ENCODE measurements around the gene EAF1.
"Not testable (repeated sequence)": the region's sequence is repeated elsewhere in the genome, so short reads cannot be mapped to it uniquely, and the experiment has no call there.

Gene EAF1

GRCh38 chr3:15475161-15475560, 47.8 kb downstream of the EAF1 start:
- no peak overlapping the region for H3K4me3 Mint-ChIP-seq
- no peaks in the 10 kb centered on the region for H3K27me3 Mint-ChIP-seq
- no peaks in the 10 kb centered on the region for H3K4me1 Mint-ChIP-seq (ENCODE audit: low read depth)
- no peak overlapping the region for H3K27ac Mint-ChIP-seq
- no peaks in the 10 kb centered on the region for H3K36me3 Mint-ChIP-seq (ENCODE audit: low read depth)
- no peaks in the 10 kb centered on the region for H3K9me3 Mint-ChIP-seq

GRCh38 chr3:15476378-15476777, 49.0 kb downstream of the EAF1 start:
- Mint-ChIP-seq H3K27ac (no peak overlapping the region), H3K4me3 (no peak overlapping the region), H3K36me3 (ENCODE audit: low read depth) (no peaks in the 10 kb centered on the region), H3K4me1 (ENCODE audit: low read depth) (no peaks in the 10 kb centered on the region), H3K9me3 (no peaks in the 10 kb centered on the region), H3K27me3 (no peaks in the 10 kb centered on the region)

- no peak overlapping the region for H3K4me3 Mint-ChIP-seq
- no peak overlapping the region for H3K27ac Mint-ChIP-seq
- H3K36me3 Mint-ChIP-seq (ENCODE audit: low read depth): no peaks in the 10 kb centered on the region
Measured at GRCh38 chr3:15477951-15478639, 50.7 kb downstream of the EAF1 start.

GRCh38 chr3:15478640-15478979, 51.2 kb downstream of the EAF1 start:
- Mint-ChIP-seq H3K27ac (no peak overlapping the region), H3K4me1 (ENCODE audit: low read depth) (no peaks in the 10 kb centered on the region), H3K4me3 (no peak overlapping the region), H3K9me3 (no peaks in the 10 kb centered on the region), H3K36me3 (ENCODE audit: low read depth) (no peaks in the 10 kb centered on the region), H3K27me3 (no peaks in the 10 kb centered on the region)

More at GRCh38 chr3:15477951-15478639, 50.7 kb downstream of the EAF1 start:
- Mint-ChIP-seq H3K9me3 (no peaks in the 10 kb centered on the region), H3K4me1 (ENCODE audit: low read depth) (no peaks in the 10 kb centered on the region), H3K27me3 (no peaks in the 10 kb centered on the region)

- Mint-ChIP-seq H3K36me3 (ENCODE audit: low read depth) (no peaks in the 10 kb centered on the region), H3K27me3 (no peaks in the 10 kb centered on the region), H3K4me3 (no peak overlapping the region), H3K27ac (no peak overlapping the region), H3K4me1 (ENCODE audit: low read depth) (no peaks in the 10 kb centered on the region), H3K9me3 (peaks cover 3% of the 10 kb centered on the region)
Measured at GRCh38 chr3:15479400-15480224, 52.2 kb downstream of the EAF1 start.

GRCh38 chr3:15484551-15484950, 57.2 kb downstream of the EAF1 start:
- H3K36me3 Mint-ChIP-seq (ENCODE audit: low read depth); H3K27me3 Mint-ChIP-seq; H3K4me3 Mint-ChIP-seq; H3K27ac Mint-ChIP-seq; H3K4me1 Mint-ChIP-seq (ENCODE audit: low read depth); H3K9me3 Mint-ChIP-seq: not testable (repeated sequence)

- H3K36me3 Mint-ChIP-seq (ENCODE audit: low read depth): peaks cover 5% of the 10 kb centered on the region
- H3K4me1 Mint-ChIP-seq (ENCODE audit: low read depth): peaks cover 5% of the 10 kb centered on the region
- H3K4me3 Mint-ChIP-seq: no peak overlapping the region
- H3K27me3 Mint-ChIP-seq: no peaks in the 10 kb centered on the region
- no peak overlapping the region for H3K27ac Mint-ChIP-seq
- H3K9me3 Mint-ChIP-seq: peaks cover 4% of the 10 kb centered on the region
Measured at GRCh38 chr3:15486020-15486419, 58.6 kb downstream of the EAF1 start.

- Mint-ChIP-seq H3K4me1 (ENCODE audit: low read depth) (peaks cover 5% of the 10 kb centered on the region), H3K4me3 (no peak overlapping the region), H3K9me3 (peaks cover 4% of the 10 kb centered on the region), H3K27ac (no peak overlapping the region), H3K36me3 (ENCODE audit: low read depth) (peaks cover 5% of the 10 kb centered on the region), H3K27me3 (no peaks in the 10 kb centered on the region)
Measured at GRCh38 chr3:15486979-15487378, 59.6 kb downstream of the EAF1 start.

- no peak overlapping the region for H3K27ac Mint-ChIP-seq
- no peak overlapping the region for H3K4me3 Mint-ChIP-seq
- H3K4me1 Mint-ChIP-seq (ENCODE audit: low read depth): peaks cover 5% of the 10 kb centered on the region
- H3K27me3 Mint-ChIP-seq: no peaks in the 10 kb centered on the region
- H3K36me3 Mint-ChIP-seq (ENCODE audit: low read depth): peaks cover 5% of the 10 kb centered on the region
- peaks cover 4% of the 10 kb centered on the region for H3K9me3 Mint-ChIP-seq
Measured at GRCh38 chr3:15488002-15488401, 60.6 kb downstream of the EAF1 start.

GRCh38 chr3:15490158-15490557, 62.8 kb downstream of the EAF1 start:
- Mint-ChIP-seq H3K4me1 (ENCODE audit: low read depth) (peaks cover 8% of the 10 kb centered on the region), H3K27me3 (no peaks in the 10 kb centered on the region), H3K27ac (no peak overlapping the region), H3K36me3 (ENCODE audit: low read depth) (peaks cover 5% of the 10 kb centered on the region), H3K4me3 (no peak overlapping the region), H3K9me3 (no peaks in the 10 kb centered on the region)

GRCh38 chr3:15491143-15491542, 63.7 kb downstream of the EAF1 start:
- H3K4me3 Mint-ChIP-seq: no peak overlapping the region
- peaks cover 10% of the 10 kb centered on the region for H3K4me1 Mint-ChIP-seq (ENCODE audit: low read depth)
- no peaks in the 10 kb centered on the region for H3K9me3 Mint-ChIP-seq
- H3K27ac Mint-ChIP-seq: no peak overlapping the region
- H3K27me3 Mint-ChIP-seq: no peaks in the 10 kb centered on the region
- H3K36me3 Mint-ChIP-seq (ENCODE audit: low read depth): peaks cover 5% of the 10 kb centered on the region
